Breast epithelium (tissue), 3 donors: Measurements from ENCODE around the gene EFCAB8.

Experiments used
- CTCF ChIP-seq, 3 donors: fragments of 450-650 bp; IDR thresholded peaks; one replicate each; pipeline ENCODE4 v1.5.1; 2016 to 2017; ENCODE audit warnings: antibody characterized with exemption in 3 of 3, mild to moderate bottlenecking in 3 of 3, moderate library complexity in 3 of 3
- POLR2A ChIP-seq: fragments of 450-650 bp; IDR thresholded peaks from one replicate; pipeline ENCODE4 v1.6.1; 2016; ENCODE audit warnings: antibody characterized with exemption, mild to moderate bottlenecking, moderate library complexity
- POLR2AphosphoS5 ChIP-seq, 3 donors: sonication (generic); formaldehyde crosslinking; IDR thresholded peaks; one replicate each; pipeline ENCODE4 v1.6.1; 2017; ENCODE audit warnings: antibody characterized with exemption in 3 of 3

GRCh38 chr20:32958574-32958973, 99.9 kb downstream of the EFCAB8 start:
- TF ChIP-seq CTCF (IDR thresholded peaks at IDR 0.05) (no peak), POLR2AphosphoS5 (IDR thresholded peaks at IDR 0.05) (no peak), POLR2A (no peak)
